GM19395 (cell line): ENCODE measurements around the gene IL22RA1.

Source experiments
- ATAC-seq: cut with Tn5 transposase; IDR thresholded peaks from one replicate; pipeline ENCODE4 v1.9.1; 2021; ENCODE audit warnings: mild to moderate bottlenecking, moderate library complexity; ENCODE audit not compliant: unreplicated experiment

IL22RA1 gene

DNA sequence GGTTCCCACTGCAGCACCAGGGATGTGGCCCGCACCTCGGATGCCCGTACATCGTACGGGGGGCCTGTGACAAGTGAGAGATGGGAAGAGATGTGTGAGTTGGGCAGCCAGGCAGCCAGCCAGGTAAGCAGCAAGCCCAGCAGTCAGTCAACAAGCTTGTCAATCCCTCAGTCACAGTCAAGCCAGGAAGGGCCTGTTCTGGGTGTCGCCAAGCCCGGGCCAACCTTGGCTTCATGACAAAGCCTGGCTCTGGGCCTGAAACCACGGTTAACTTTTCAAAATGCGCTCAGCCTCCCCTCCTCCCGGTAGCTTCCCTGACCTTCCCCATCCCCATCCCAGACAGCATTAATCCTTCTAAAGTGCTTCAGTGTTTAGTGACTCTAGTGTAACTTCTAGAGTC, 62.8 kb downstream of the IL22RA1 start:
- ATAC-seq: no peak

- ATAC-seq: no peak
Observed at GRCh38 chr1:24077278-24077978, 65.5 kb downstream of the IL22RA1 start.

DNA sequence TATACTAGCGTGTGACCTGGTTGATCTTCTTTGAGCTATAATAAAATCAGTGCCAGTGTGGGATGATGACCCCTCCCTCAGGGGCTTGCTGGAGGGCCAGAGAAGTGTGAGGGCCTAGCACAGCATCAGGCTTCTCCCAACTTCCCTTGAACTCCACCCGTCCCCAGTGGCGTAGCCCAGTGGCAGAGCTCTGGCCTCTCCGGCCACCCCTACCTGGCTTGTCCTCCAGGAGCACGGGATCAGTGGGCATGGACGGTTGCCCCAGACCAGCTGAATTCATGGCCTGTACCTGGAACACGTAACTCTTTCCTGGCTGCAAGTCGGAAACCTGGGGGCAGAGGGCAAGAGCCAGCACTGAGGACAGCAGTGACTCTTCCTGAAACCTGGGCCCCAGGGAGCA, 67.0 kb downstream of the IL22RA1 start:
- no peak for ATAC-seq

GRCh38 chr1:24075590-24075854, 67.4 kb downstream of the IL22RA1 start:
- ATAC-seq: no peak

DNA sequence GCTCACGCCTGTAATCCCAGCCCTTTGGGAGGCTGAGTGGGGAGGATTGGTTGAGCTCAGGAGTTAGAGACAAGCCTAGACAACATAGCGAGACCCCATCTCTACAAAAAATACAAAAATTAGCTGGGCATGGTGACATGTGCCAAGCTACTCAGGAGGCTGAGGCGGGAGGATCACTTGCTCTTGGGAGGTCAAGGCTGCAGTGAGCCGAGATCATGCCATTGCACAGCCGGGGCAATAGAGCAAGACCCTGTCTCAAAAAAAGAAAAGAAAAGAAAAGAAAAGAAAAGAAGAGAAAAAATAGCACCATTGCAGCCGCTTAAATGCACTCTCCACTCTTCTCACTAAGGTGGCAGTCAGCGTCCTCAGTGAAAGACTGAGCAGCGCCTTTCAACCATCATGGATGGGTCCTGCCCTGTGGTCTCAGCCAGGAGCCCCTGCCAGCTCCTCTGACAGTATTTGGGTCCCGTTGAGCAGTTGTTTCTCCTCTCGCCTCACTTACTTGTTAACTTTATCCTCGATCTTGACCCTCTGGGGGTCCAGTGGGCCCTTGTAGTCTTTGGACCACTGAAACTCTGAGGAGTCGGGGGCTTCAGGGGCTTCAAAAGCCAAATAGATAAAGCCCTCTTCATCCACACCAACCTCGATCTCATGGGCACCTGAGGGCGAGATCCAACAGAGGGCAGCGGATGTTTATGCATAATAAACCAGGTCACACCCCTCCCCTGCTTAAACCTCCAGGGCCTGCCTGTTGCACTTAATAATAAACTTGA, 67.9 kb downstream of the IL22RA1 start:
- ATAC-seq: no peak

GRCh38 chr1:24074196-24074595, 68.7 kb downstream of the IL22RA1 start:
- no peak for ATAC-seq

- ATAC-seq: no peak
Observed at GRCh38 chr1:24071941-24072340, 71.0 kb downstream of the IL22RA1 start.

GRCh38 chr1:24070821-24071393, 72.0 kb downstream of the IL22RA1 start:
- no peak for ATAC-seq

DNA sequence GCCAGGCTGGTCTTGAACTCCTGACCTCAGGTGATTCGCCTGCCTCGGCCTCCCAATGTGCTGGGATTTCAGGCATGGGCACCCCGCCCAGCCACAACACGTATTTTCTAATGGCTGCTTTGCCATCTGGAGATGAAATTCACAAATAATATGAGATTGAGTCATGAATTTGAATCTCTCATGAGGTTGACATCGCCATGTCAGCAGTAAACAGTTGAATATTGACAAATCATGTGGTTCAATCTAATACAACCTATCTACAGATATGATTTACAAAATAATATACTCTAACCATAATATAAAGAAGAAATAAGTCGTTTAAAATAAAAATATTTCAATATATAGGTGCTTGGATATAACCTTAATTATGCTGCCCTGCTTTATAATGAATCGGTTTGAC, 73.1 kb downstream of the IL22RA1 start:
- no peak for ATAC-seq
